MM.1S (cell line): ENCODE measurements around the gene PTCSC3.

Source experiments
- CTCF ChIP-seq: fragments of 300-600 bp; sonication (generic); IDR thresholded peaks from 2 replicates; pipeline ENCODE4 v1.5.1; 2016; ENCODE audit warnings: antibody characterized with exemption, low read length, mixed read lengths
- EZH2 ChIP-seq: fragments of 300-600 bp; sonication (generic); optimal IDR thresholded peaks from 2 replicates; pipeline ENCODE3; 2017; ENCODE audit warnings: low read depth, mild to moderate bottlenecking, antibody characterized with exemption, low read length, mixed read lengths
- EZH2phosphoT487 ChIP-seq: fragments of 300-600 bp; sonication (generic); IDR thresholded peaks from 2 replicates; pipeline ENCODE4 v1.6.1; 2018; ENCODE audit warnings: antibody characterized with exemption, low read length

GRCh38 chr14:36174767-36175424, 1.6 kb downstream of the PTCSC3 start:
- no peak for TF ChIP-seq CTCF
- no peak for TF ChIP-seq EZH2phosphoT487
- no peak for TF ChIP-seq EZH2
